Stomach smooth muscle (tissue), 2 donors: ENCODE data around the gene ACAA1.

Source experiments
- H3K27ac ChIP-seq: one replicate; pipeline ENCODE4 v1.7.0; 2013; ENCODE audit warnings: mild to moderate bottlenecking, low read length, inconsistent platforms
- H3K27me3 ChIP-seq, 2 donors: one replicate each; pipeline ENCODE4 v1.7.0; 2013; ENCODE audit warnings: low read length in 2 of 2; ENCODE audit not compliant: insufficient read depth in 2 of 2, control insufficient read depth in 1 of 2
- H3K36me3 ChIP-seq, 2 donors: one replicate each; pipeline ENCODE4 v1.7.0; 2013; ENCODE audit warnings: low read length in 2 of 2; ENCODE audit not compliant: control insufficient read depth in 2 of 2, insufficient read depth in 2 of 2
- H3K4me1 ChIP-seq: one replicate; pipeline ENCODE4 v1.7.0; 2013; ENCODE audit warnings: low read length; ENCODE audit not compliant: control insufficient read depth, insufficient read depth
- H3K4me3 ChIP-seq, 2 donors: one replicate each; pipeline ENCODE4 v1.7.0; 2013; ENCODE audit warnings: low read length in 2 of 2
- H3K9ac ChIP-seq, 2 donors: one replicate each; pipeline ENCODE4 v1.7.0; 2013; ENCODE audit warnings: low read length in 2 of 2, mild to moderate bottlenecking in 1 of 2
- H3K9me3 ChIP-seq, 2 donors: one replicate each; pipeline ENCODE4 v1.7.0; 2013; ENCODE audit warnings: low read length in 2 of 2; ENCODE audit not compliant: control insufficient read depth in 2 of 2
- donor health status: healthy.
- donor health status: Pancreatic carcinoma.

Gene ACAA1

GRCh38 chr3:38118421-38119247 is 18.3 kb downstream of the ACAA1 start:
- peaks cover 6% of the 10 kb centered on the region for H3K4me1 ChIP-seq
- no peaks in the 10 kb centered on the region for H3K9me3 ChIP-seq
- H3K27me3 ChIP-seq: no peaks in the 10 kb centered on the region
- H3K9ac ChIP-seq: no peak overlapping the region
- peaks cover 20 to 28% of the 10 kb centered on the region in 2 donors for H3K36me3 ChIP-seq
- no peak overlapping the region for H3K4me3 ChIP-seq
- no peak overlapping the region for H3K27ac ChIP-seq

- Histone ChIP-seq H3K27me3 (no peaks in the 10 kb centered on the region), H3K27ac (no peak overlapping the region), H3K4me1 (peaks cover 6% of the 10 kb centered on the region), H3K36me3 (peaks cover 18 to 25% of the 10 kb centered on the region in 2 donors), H3K4me3 (no peak overlapping the region), H3K9me3 (no peaks in the 10 kb centered on the region), H3K9ac (no peak overlapping the region)
These were observed 19.0 kb downstream of the ACAA1 start for GRCh38 chr3:38117748-38118420.

- no peak overlapping the region for H3K27ac ChIP-seq
- peaks cover 6% of the 10 kb centered on the region for H3K4me1 ChIP-seq
- H3K4me3 ChIP-seq: no peak overlapping the region
- H3K27me3 ChIP-seq: no peaks in the 10 kb centered on the region
- H3K36me3 ChIP-seq: peaks cover 12 to 19% of the 10 kb centered on the region in 2 donors
- H3K9ac ChIP-seq: no peak overlapping the region
- no peaks in the 10 kb centered on the region for H3K9me3 ChIP-seq
These were observed 19.7 kb downstream of the ACAA1 start for GRCh38 chr3:38117163-38117716.

GRCh38 chr3:38116471-38117162 is 20.3 kb downstream of the ACAA1 start:
- H3K36me3 ChIP-seq: peaks cover 11 to 14% of the 10 kb centered on the region in 2 donors
- peaks cover 6% of the 10 kb centered on the region for H3K4me1 ChIP-seq
- H3K4me3 ChIP-seq: no peak overlapping the region
- H3K9me3 ChIP-seq: no peaks in the 10 kb centered on the region
- no peaks in the 10 kb centered on the region for H3K27me3 ChIP-seq
- no peak overlapping the region for H3K27ac ChIP-seq
- H3K9ac ChIP-seq: no peak overlapping the region

- no peak overlapping the region for H3K4me3 ChIP-seq
These were observed 21.1 kb downstream of the ACAA1 start for GRCh38 chr3:38115645-38116427.

GRCh38 chr3:38114875-38115644 is 21.9 kb downstream of the ACAA1 start:
- Histone ChIP-seq H3K4me3 (no peak overlapping the region), H3K27ac (no peak overlapping the region), H3K9ac (no peak overlapping the region), H3K27me3 (no peaks in the 10 kb centered on the region), H3K4me1 (peaks cover 2% of the 10 kb centered on the region), H3K9me3 (no peaks in the 10 kb centered on the region), H3K36me3 (peaks cover 4 to 8% of the 10 kb centered on the region in 2 donors)

More at GRCh38 chr3:38115645-38116427, 21.1 kb downstream of the ACAA1 start:
- H3K27ac ChIP-seq: no peak overlapping the region
- peaks cover 11% of the 10 kb centered on the region in 2 donors for H3K36me3 ChIP-seq
- H3K9ac ChIP-seq: no peak overlapping the region
- H3K27me3 ChIP-seq: no peaks in the 10 kb centered on the region
- H3K9me3 ChIP-seq: no peaks in the 10 kb centered on the region
- H3K4me1 ChIP-seq: peaks cover 2% of the 10 kb centered on the region

GRCh38 chr3:38114052-38114874 is 22.7 kb downstream of the ACAA1 start:
- no peak overlapping the region for H3K27ac ChIP-seq
- H3K4me3 ChIP-seq: no peak overlapping the region
- peaks cover 0 to 4% of the 10 kb centered on the region in 2 donors for H3K36me3 ChIP-seq
- peaks cover 2% of the 10 kb centered on the region for H3K4me1 ChIP-seq
- H3K27me3 ChIP-seq: no peaks in the 10 kb centered on the region
- H3K9me3 ChIP-seq: no peaks in the 10 kb centered on the region
- no peak overlapping the region for H3K9ac ChIP-seq

- no peaks in the 10 kb centered on the region for H3K36me3 ChIP-seq
These were observed 24.6 kb downstream of the ACAA1 start for GRCh38 chr3:38112378-38112761.

GRCh38 chr3:38111696-38112377 is 25.1 kb downstream of the ACAA1 start:
- no peaks in the 10 kb centered on the region for H3K9me3 ChIP-seq
- H3K27me3 ChIP-seq: no peaks in the 10 kb centered on the region
- H3K9ac ChIP-seq: no peak overlapping the region
- H3K36me3 ChIP-seq: no peaks in the 10 kb centered on the region
- no peak overlapping the region for H3K4me3 ChIP-seq
- no peak overlapping the region for H3K27ac ChIP-seq
- H3K4me1 ChIP-seq: peaks cover 2% of the 10 kb centered on the region

More at GRCh38 chr3:38112378-38112761, 24.6 kb downstream of the ACAA1 start:
- Histone ChIP-seq H3K27ac (no peak overlapping the region), H3K4me3 (no peak overlapping the region), H3K9ac (no peak overlapping the region), H3K4me1 (peaks cover 2% of the 10 kb centered on the region), H3K9me3 (no peaks in the 10 kb centered on the region), H3K27me3 (no peaks in the 10 kb centered on the region)
